ENCODE data around the gene MCL1. TPM values are rescaled to one million over a fixed set of nuclear protein-coding genes. Genes with fewer than 3 reads are reported as not detected.

Gene MCL1
- total RNA-seq, 1 donor from 2014 or later = 103 TPM

DNA sequence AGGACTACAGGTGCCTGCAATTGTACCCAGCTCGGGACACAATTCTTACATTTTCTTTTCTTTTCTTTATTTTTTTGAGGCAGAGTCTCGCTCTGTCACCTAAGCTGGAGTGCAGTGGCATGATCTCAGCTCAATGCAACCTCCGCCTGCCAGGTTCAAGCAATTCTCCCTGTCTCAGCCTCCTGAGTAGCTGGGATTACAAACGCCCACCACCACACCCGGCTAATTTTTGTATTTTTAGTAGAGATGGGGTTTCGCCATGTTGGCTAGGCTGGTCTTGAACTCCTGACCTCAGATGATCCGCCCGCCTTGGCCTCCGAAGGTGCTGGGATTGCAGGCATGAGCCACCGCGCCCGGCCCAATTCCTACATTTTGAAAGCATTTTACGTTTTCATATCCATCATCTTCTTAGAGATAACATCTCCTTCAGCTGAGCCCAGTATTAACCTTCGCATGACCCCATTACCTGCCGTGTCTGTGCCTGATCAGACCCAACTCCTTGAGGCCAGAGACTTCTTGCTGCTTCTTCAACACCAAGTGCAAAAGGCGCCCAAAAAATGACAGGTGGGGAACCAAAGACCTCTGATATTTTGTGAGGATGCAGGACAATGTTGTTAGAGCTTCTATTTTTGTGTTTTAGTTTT, 33.0 kb downstream of the MCL1 start:
- DNase-seq (ENCODE audit: low spot score) (no peak), ATAC-seq (no peak)

DNA sequence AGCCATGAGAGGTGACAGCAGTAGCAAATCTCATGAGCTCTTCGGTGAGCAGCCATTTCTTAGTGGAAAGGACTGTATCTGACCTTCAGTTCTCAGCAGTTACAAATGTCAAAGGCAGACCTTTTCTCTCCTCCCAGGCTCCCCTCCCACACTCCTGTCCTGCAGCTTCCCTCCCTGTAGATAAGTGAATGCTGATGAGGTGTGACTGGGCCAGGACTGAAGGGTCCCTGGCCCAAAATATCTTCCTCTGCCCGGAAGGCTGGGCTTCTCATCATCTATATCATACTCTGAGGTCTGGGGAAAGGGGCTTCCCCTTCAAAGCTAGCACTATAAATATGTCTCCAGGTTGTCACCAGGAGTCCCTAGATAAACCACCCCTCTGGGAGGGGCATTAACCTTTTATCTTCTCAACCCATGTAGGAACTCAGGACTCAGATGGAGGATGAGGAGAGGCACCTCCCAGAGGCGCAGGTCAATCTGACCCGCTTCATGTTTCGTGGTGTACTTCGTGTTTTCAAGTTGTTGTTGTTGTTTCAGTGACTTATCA, 33.9 kb downstream of the MCL1 start:
- DNase-seq (ENCODE audit: low spot score) (no peak), ATAC-seq (no peak)

DNA sequence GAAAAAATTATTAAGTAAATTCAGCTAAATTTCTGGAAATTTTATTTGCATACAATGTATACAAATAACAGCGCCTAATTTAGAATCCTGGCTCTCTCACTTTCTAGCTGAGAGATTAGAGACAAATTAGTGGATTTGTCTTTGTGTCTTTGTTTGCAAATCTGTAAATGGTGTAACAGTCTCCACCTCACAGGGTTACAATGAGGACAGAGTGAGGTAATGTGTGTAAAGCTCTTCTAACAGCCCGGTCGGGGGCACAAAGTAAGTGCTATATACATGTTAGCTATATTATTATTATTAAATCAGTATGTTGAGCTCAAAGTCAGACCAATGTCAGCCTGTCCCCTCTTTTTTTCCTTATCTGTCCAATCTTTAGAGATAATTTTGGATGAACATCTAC, 35.2 kb downstream of the MCL1 start:
- ATAC-seq (peak; percentile 43), DNase-seq (ENCODE audit: low spot score) (no peak)

DNA sequence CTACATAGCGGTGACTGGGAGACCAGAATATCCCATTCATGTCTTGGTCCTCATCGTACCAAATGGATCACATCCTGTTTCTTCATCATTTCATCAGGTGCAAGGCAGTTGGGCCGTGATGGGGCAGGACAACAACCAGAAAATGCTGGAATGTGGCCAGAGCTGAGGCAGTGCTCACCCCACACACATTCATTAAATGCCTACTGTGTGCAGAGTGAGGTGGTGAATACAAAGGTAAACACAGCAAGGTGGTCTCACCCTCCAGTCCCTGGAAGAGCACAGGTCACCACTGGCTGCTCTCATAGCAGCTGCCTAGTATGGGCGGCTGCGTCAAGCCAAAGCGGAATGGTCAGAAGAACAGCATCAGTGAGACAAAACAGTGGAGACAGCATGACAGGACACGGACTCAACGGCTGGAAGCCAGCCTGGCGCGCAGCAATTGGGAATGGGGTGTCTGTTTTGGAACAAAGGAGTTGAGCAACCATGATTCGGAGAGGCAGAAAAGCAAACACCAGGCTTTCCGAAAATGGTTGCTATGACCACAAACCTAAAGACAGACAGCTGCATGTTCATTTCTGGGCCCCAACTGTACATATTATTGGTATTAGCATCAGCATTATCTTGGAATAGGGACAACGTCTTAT, 35.8 kb downstream of the MCL1 start:
- DNase-seq (ENCODE audit: low spot score) (peak; percentile 70), ATAC-seq (peak; percentile 75)

DNA sequence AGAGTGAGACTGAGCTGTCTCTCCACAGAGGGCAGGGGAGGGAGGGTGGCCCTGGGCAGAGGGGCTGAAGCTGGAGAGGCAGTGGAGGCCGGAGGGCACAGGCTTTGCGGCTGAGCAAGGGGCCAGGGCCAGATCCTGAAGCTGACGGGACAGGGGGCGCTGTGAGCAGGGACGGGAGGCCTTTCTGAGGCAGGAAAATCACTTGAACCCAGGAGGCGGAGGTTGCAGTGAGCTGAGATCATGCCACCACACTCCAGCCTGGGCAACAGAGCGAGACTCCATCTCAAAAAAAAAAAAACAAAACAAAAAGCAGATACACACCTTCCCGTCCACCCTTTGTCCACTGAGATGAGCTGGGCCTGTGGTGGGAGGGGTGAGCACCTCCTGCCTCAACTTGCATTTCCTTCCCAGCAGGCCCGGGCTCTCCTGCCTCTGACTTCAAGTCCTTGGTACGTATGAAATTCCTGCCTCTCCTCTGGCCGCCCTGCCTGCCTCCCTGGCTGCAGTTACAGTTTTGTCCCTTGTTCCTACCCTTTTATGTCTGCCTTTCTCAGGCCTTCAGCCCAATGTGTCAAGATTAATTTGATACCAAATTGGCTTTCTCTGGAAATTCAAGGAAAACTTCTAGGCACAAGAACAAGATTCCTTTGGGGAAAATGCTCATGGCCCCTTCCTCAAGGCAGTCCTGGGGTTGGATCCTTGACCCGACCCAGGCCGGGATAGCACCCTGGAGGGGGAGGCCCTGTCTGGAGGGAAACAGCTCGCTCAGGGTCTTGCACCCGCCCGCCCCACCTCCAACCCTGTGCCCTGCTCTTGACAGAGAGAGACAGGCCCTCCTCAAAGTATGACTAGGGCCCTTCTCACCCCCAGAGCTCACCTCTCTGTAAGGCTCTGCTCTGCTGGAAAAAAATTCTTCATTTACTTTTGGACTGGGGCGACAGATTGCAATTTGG, 41.4 kb downstream of the MCL1 start:
- ATAC-seq = peak; percentile 15
- no peak for DNase-seq (ENCODE audit: low spot score)

DNA sequence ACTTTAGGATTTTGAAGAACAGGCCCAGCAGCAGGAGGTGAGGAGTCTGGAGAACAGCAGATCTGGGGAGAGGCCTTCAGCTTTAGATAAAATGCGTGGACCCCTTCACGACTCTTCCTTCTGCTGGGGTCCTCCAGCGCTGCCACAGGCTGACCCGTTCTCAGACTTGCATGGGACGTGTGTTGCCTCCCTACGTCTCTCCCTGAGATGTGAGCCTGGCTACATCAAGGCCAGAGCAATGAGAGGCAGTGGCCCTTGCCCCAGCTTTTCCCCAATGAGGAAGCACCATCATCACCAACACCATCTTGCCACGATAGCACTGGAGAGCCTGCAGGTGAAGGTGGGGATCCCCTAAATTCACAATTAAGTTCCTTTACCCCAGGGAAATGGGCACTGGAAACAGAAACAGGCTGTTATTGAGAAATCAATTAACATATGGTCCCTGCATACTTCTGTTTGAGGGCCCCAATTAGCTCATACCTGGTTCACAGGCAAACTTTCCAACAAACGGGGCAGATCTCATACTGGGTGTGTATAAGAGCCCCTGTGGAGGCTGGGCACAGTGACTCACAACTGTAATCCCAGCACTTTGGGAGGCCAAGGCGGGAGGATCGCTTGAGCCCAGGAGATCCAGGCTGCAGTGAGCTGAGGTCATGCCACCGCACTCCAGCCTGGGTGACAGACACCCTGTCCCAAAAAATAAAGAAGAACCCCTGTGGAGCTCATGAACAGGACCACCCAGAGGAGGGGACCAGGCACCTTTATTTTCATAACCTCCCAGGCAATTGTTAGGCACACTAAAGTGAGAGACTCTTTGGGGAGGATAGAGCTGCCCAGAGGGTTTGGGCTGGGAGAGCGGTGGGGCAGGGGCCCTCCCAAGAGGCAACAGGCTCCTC, 42.3 kb downstream of the MCL1 start:
- no peak for ATAC-seq
- no peak for DNase-seq (ENCODE audit: low spot score)

DNA sequence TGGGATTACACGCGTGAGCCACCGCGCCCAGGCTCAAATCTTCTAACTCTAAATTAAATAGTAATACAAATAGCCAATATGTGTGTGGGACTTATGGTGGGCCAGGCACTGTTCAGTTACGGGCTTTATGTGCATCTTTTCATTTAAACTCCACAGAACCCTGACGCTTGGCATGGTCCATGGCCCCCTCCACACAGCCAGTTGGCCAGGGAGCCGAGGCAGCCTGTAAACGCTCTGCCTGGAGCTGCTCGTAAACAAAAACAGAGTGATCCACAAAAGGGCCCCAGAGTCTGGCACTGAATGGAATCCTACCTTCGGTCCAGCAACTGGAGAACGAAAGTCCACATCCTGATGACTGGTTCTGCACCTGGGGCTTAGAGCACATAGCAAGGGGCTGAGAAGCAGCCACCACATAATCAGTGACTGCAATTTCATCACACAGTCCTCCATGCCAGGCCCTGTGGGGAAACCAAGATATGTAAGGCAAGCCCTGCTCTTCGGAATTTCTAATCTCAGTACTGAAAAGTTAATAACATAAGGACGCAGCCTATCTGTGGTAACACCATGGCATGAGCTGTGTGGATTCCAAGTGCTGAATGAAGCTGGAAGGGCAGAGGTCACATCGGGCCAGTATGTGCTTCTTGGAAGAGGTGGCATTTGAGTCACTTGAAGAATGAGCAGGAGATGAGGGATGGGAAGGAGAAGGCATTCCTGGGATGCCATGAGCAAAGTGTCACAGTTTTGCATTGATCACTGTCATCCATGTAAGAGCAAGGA, 43.7 kb downstream of the MCL1 start:
- no peak for DNase-seq (ENCODE audit: low spot score)

DNA sequence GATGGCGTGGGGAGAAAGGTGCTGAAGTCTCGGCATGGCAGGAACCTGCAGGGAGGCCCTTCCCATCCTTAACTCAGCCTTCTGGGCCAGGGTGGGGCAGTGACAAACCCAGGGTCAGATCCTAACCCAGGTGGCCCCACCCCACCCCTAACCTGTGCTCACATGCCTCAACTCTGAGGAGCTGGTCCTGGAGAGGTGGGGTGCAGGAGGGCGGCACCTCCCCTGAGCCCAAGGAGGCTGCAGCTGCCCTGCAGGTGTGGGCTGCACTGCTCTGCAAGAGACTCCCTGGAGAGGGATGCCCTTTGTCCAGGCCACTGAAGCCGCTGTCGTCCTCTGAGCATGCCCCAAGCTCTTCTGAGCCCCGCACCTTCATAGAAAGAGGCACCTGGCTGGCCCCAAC, 45.4 kb downstream of the MCL1 start:
- DNase-seq (ENCODE audit: low spot score) = no peak
- ATAC-seq = no peak

More for the DNA sequence above, 43.7 kb downstream of the MCL1 start:
- ATAC-seq = no peak

DNA sequence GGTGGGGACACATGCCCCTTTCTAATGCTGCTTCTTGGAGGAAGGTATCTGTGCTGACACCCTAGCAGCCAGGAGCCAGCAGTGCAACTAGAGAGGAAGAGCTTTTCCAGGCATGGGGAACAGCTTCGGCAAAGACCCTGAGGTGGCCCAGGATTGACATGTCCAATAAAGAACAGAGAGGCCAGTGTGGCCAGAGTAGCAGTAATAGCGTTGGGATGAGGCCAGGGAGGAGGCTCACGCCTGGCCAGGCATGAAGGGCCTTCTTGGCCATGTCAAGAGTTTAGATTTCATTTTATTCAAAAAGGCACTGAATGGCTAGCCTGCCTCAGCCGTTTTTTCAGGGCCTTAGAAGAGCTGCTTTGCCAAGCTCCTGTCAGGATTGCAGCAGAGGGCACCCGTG, 46.5 kb downstream of the MCL1 start:
- DNase-seq (ENCODE audit: low spot score) (no peak), ATAC-seq (peak; percentile 26)

DNA sequence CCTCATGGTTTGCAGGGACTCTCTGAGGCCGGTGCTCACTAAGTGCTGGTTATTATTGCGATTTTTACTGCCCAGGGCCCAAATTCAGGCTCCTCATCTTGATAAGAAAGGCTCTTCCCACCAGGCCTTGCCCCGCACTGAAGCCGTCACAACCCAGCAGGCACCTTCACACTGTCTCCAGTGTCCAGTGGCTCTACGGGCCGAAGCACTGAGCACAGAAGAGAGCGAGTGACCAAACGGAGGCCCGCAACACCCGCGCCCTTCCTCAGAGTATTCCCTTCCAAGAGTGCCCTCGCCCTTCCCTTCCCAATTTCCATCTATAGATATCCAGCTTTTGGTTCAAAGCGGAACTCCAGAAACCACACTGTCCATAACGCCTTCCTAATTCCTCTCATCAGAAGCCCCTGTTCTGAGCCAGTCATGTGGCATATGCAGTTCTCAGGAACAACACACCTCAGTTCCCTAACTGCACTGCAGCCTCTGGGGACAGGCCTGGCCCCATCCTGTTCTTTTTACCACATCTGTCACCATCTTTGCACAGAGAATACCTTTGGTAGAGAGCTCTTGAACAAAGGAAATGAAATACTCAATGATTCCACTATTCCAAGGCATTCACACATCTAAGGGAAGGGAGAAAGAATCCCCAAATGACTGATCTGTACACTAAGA, 48.8 kb downstream of the MCL1 start:
- ATAC-seq (no peak), DNase-seq (ENCODE audit: low spot score) (no peak)

DNA sequence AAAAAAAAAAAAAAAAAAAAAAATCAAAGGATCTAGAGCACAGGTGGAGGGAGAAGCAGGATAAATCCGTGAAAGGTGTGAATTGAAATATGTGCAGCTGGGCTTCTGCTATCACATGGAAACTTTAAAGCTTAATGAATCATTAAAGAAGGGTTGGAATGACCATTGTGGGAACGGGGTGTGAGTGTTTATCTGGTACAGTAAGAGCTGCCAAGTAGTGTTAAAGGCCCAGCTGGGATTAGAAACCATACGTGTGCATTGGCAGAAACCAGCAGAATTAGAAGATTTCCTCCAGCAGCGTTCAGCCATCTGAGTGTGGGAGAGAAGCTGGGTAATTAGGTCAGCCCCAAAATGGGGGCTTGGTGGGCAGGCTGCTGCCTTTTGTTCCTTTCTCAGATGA, 50.4 kb downstream of the MCL1 start:
- ATAC-seq (peak; percentile 17), DNase-seq (ENCODE audit: low spot score) (no peak)

DNA sequence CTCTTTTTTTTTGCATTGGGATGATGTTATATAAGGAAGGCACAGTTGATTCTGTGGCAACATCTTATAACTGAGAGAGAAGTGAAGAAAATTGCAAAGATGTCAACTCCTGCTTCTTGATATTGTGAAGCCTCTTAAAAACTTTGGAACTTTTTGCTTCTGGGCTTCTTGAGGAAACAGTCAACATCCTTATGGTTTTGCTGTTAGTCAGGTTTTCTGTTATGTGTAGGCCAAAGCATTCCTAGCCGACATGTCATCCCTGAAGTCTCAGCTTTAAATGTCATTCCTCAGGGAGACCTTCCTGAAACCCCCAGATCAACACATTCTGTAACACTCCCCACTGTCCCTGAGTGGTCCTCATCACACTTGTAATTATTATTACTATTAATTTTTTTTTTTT, 51.2 kb downstream of the MCL1 start:
- DNase-seq (ENCODE audit: low spot score) (no peak), ATAC-seq (no peak)

DNA sequence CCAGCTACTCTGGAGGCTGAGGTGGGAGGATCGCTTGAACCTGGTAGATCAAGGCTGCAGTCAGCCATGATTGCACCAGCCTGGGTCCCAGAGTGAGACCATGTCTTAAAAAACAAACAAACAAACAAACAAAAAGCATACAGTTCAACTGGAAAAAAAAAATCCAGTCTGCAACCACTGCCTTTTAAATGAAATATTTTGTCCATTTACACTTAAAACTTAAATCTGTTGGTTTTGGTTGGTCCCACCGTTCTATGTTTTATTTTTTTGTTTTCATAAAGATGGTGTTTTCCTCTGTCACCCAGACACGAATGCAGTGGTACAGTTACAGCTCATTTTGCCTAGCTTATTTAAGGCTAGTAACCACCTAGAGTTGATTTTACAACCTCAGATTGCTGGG, 54.1 kb downstream of the MCL1 start:
- DNase-seq (ENCODE audit: low spot score) (no peak), ATAC-seq (no peak)

Other genes with a start within 250 kb of the MCL1 start
- 12.8 TPM for gene RPRD2, start 215.5 kb downstream of the MCL1 start, total RNA-seq
- 22.7 TPM for gene TARS2, start 92.2 kb downstream of the MCL1 start, total RNA-seq
- 15.3 TPM for gene ECM1, start 71.5 kb downstream of the MCL1 start, total RNA-seq
- gene FALEC, start 63.9 kb downstream of the MCL1 start, total RNA-seq = 0.35 TPM
- 38.5 TPM for gene ADAMTSL4, start 30.2 kb downstream of the MCL1 start, total RNA-seq
- gene ENSA, start 50.0 kb upstream of the MCL1 start, total RNA-seq = 63.4 TPM
- gene GOLPH3L, start 117.5 kb upstream of the MCL1 start, total RNA-seq = 10.2 TPM
- gene HORMAD1, start 141.3 kb upstream of the MCL1 start, total RNA-seq = 0.13 TPM
- 25.1 TPM for gene CTSS, start 186.2 kb upstream of the MCL1 start, total RNA-seq
- gene CTSK, start 228.7 kb upstream of the MCL1 start, total RNA-seq = 2.4 TPM

All from left lobe of liver (tissue), 2 donors.